GM20431 (cell line): ENCODE results near the gene RBM14.

ENCODE experiments used
- in situ Hi-C: fragments of 300-500 bp; cut with MseI, MboI; formaldehyde crosslinking; loops from one replicate; pipeline ENCODE4 v1.15.0; 2020; ENCODE audit warnings: low sequenced_read_pairs; ENCODE audit not compliant: unreplicated experiment

The RBM14 gene

DNA sequence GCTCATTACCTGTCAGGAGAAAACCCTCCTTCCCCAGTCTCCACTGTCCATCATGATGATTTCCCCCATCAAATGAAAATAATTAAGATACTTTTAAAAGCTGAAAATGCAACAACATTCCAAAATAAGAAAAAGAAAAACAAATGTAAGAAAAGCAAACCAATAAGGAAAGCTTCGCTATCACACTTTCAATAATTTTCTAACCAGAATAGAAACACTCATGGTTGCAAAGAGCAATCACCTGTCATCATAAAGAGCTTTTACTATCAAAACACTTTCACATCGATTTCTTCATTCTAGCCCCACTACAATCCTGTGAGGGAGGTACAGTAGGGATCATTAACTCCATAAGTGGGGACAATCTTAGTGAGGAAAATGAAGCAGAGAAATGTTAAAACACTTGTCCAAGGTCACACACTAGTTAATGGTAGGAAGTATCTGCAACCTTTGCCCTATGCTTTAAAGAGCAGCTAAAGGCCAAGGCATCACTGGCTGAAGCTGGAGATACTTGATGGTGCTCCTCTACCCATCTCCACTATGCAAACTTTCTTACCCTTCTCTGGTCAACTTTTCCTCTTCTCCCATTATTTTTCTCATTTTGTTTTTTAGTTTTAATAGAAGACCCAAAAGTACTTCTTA, 58.7 kb downstream of the RBM14 start:
- in situ Hi-C loops, result loop anchor here (10.0 to 25.0 kb wide), 2 partner anchors 100 to 263 kb away; partner anchors contain the start of gene NPAS4

DNA sequence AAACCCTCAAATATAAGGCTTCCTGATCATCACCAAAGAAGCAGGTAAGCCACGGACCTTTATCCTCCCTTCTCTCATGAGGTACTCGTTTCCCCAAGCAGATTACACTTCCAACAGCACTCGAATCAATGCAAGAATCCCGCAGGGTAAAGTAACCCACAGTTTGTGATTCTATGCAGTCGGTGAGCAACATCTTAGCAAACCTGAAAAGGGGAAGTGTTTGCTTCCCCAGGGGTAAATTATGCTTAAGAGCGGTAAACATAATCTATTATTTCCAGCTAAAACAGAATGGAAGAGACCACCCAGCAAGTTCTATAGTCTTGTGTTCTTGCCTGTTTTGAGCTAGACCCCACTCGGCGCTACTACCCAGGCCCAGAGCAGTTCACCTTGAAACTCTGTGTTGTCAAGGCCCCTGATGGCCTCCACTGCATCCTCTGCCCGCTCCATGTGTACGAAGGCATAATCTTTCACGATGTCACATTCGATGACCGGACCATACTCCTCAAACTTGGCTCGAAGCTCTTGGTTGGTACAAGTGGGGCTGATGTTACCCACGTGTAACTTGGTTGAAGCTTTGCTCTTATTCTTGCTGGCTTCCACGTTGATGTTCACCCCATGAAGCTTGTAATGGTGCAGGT, 60.0 kb downstream of the RBM14 start:
- in situ Hi-C loops, result loop anchor here (10.0 to 25.0 kb wide), 2 partner anchors 102 to 264 kb away; partner anchors contain the start of gene NPAS4
